Bronchial epithelial cell (primary cell): ENCODE results near the gene PLEKHG3. TPM values are rescaled to one million over a fixed set of nuclear protein-coding genes. Genes with fewer than 3 reads are reported as not detected.

ENCODE experiments used
- total RNA-seq: library from RNA; depleted of rRNA; stranded (reverse); fragments of >200 nt; gene quantifications from 2 replicates; pipeline ENCODE4 v1.2.1, GENCODE V29; 2014

PLEKHG3 gene
- total RNA-seq, 1 donor from 2014 or later, result 32.4 TPM

Other genes starting within 250 kb of the PLEKHG3 start
- under 0.01 and 0.13 TPM in 2 replicates for gene AKAP5, start 238.9 kb upstream of the PLEKHG3 start, total RNA-seq
- gene ZBTB25, start 200.6 kb upstream of the PLEKHG3 start, total RNA-seq, result 4.1 and 4.7 TPM in 2 replicates
- 36.1 and 39.5 TPM in 2 replicates for gene ZBTB1, start 199.7 kb upstream of the PLEKHG3 start, total RNA-seq
- 1.6 and 4.2 TPM in 2 replicates for gene HSPA2, start 163.7 kb upstream of the PLEKHG3 start, total RNA-seq
- 0.51 and 1.1 TPM in 2 replicates for gene PPP1R36, start 154.5 kb upstream of the PLEKHG3 start, total RNA-seq
- gene SPTB, start 175.5 kb downstream of the PLEKHG3 start, total RNA-seq, result not detected in 2 replicates
- gene CHURC1, start 210.0 kb downstream of the PLEKHG3 start, total RNA-seq, result 21.9 and 41.6 TPM in 2 replicates
- 1.3 and 5.9 TPM in 2 replicates for gene GPX2, start 238.3 kb downstream of the PLEKHG3 start, total RNA-seq